Nucleus accumbens (tissue), 56 donors: Measurements from ENCODE around the gene CTNNBL1.

Source experiments
- DNase-seq, 56 donors: peaks; one replicate each; lab custom pipeline; 2025; lab: John Stamatoyannopoulos, UW

The CTNNBL1 gene

DNA sequence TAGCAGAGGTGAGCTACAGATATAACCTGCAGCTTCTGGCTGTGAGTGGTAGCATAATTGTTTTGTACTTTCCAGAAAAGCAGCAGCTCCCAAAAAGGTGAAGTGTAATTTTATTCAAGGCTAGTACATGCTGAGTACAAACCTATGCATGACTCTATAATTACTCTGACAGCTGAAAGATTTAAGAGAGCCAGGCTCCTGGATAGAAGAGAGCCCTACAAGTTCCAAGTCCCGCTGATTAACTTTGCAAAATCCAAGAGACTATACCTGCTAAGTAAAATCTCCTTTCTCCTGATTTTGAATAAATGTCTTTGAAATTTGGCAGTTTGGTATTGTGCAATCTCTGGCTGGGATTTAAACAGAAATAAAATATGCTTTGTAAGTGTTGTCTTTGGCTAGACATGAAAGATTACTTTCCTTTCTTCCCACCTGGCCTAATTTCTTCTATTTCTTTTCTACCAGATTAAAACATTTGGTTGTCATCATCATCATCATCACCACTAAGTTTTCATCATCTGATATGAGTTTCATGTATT is 79.5 kb downstream of the CTNNBL1 start:
- no peak for DNase-seq

DNA sequence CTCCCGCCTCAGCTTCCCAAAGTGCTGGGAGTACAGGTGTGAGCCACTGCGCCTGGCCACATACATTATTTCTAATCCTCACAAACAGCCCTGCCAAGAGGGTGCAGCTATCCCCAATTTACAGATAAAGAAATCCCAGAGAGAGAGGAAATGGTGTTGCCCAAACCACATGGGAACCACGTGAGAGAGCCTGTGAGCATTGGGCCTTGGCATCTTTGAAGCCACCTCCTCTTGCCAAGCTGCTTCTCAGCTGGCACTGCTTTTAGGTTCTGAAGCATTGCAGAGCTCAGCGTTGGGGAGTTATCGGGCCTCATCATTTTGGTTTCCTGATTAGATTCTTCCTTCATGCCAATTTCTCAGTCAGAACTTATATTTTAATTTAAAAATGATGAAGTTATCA is 80.3 kb downstream of the CTNNBL1 start:
- no peak for DNase-seq

DNA sequence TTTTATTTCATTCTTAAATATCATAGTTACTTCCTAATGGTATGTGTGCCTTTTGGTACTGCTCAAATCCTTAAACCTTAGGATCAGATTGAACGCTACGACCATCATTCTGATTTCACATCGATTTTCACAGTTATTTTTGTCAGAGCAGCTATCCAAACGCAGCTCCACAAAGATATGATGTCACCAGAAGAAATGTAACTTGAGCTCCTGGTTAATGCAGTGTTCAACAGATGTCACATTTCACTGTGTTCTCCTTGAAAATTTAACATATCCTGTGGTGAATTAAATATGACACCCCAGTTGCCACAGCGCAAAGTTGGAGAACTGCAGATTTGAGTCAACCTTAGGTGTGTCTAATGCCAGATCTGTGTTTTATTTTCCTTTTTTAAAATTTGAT is 81.4 kb downstream of the CTNNBL1 start:
- no peak for DNase-seq

DNA sequence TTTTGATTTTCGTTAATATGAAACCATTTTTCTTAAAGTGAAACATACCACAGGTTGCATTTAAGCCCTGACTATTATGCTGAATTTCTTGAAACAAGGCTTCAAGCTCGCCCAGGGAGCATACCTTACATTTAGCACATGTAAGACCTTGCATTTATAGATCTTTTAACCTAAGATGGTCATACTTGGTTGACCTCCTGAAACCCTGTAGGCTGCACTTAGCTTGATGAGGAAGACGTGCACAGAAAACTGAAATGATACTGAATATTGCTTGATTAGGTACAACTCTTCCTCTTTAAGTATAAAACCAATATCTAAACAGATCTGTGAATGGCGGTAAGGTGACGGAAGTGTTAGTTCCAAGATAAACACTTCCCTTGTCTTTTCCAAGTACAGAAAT is 82.2 kb downstream of the CTNNBL1 start:
- no peak for DNase-seq

DNA sequence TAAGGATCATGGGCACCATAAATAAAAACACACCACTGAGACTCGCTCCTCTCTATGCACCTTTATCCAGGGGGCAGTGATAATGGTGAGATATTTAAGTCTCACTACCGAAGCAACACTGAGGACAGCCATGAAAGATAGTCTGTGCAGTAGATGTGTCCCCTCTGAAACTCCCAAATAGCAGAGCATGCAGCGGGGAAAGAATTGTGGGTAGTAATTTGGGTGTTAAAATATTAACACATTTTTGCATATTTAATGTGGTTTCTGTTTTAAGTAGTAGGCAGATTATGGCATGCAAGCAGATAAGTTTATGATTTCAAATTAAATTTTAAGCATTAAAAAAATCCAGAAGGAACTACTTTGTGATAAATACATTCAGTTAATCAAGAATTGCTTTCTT is 82.7 kb downstream of the CTNNBL1 start:
- no peak for DNase-seq

DNA sequence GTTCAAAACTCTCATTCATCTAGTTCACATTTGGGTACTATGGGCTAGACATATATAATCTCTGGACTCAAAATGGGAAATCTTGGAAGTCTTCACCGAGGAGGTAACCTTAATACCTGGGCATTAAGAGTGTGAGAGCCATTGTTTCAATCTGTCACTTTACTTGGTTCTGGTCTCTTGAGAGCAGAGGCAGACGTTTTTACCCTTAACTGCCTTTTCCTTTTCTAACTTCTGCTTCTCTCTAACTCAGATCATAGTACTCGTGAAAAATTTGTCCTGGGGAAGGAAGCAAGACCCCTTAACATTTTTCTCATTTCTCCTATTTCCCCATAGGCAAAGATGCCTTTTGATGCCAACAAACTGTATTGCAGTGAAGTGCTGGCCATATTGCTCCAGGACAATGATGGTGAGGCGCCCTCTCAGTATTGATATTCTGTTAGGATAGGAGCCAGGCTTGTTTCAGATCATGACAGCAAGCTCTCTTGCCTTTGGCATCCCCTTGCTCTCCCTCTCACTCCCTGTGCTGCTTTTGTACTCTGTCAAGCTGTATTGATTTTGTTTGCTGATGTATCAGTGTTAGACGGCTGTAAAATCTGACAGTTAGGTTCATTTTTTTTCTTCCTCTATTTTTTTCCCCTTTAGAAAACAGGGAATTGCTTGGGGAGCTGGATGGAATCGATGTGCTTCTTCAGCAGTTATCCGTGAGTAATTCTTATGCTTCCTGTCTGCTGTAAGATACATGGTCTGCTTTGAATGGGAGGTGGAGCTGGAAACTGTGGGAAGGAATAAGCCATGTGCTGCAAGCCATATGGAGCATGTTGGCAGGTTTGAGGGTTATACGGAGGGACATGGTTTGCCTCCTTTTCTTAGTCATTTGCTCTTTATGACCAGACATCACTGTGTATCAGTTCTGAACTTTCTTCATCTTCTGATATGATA is 83.5 kb downstream of the CTNNBL1 start:
- DNase-seq = no peak

DNA sequence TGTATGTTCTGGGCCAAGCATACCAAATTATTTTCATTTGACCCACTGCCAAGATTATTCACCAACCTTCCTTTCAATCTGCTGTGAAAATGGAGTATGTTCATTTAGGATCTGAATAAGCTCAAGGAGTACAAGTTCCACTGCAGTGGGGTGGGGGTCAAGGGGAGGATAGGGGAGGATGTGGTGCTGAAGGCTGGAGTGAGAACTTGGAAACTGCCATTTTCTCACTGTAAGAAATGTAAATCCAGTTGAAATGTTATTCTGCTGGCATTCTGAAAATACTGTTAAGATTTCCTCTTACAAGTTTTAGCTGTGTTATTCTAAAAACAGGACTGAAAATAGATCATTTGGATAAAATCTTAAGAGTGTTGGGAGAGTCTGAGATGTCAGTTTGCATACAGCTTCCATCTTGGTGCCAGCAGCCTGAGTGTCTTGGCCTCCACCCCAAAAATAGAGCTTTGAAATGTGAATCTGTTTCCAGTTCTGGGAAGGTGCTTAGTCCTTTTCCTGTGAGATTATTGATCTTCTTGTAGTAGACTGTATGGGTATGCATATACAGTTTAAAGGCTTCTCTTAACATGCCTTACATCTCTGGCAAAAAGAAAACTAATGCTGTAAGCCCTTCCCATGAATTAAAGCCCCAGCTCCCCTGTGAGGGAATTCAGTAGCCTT is 84.3 kb downstream of the CTNNBL1 start:
- DNase-seq = no peak

DNA sequence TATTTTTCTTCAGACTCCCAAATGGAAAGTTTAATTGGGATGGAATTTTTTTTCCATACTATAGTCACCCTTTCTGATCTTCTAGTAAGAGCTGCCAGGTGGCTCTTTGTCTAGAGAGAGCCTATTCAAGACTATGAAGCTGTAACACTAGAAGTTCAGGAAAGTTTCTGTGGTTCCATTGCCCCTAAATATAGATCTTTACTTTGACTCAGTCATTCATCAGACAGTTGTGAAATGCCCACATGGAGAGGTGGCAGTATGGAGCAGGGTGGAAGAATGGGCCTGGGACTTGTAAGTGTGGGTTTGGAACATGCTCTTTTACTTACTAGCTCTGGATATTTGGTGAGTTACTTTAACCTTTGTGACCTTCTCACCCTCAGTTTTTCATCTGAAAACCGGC is 87.8 kb downstream of the CTNNBL1 start:
- no peak for DNase-seq

DNA sequence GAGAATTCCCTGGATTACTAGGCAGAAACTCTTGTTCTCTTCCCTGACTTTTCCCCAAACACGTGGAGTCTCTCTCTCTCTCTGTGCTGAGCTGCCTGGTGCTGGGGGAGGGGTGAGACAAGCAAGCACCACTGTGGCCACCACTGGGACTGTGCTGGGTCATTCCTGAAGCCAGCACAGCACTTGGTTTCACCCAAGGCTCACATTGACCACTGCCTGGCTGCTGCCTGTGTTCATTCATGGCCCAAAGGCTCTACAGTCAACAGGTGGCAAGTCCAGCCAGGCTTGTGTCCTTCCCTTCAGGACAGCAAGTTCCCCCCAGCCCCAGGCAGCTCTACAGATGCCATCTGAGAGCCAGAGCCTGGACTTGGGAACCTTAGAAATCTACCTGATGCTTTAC is 92.2 kb downstream of the CTNNBL1 start:
- DNase-seq = no peak

DNA sequence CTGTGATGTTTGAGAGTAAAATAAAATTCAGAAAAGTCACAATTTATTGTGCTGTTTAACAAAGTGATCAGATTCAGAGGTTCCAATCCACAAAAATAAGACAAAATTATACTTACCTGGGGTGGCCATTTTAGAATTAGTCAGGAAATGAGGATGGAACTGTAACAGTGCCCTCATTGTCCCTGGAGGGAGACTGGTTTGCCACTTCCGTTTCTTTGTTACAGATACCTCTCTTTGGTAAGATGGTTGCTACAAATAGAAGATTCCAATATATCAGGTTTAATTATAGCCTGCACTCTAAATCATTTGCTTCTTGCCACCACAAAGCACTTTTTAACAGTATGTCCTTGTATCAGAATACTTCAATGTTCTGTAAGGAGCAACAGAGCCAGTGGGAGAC is 95.6 kb downstream of the CTNNBL1 start:
- DNase-seq = no peak

DNA sequence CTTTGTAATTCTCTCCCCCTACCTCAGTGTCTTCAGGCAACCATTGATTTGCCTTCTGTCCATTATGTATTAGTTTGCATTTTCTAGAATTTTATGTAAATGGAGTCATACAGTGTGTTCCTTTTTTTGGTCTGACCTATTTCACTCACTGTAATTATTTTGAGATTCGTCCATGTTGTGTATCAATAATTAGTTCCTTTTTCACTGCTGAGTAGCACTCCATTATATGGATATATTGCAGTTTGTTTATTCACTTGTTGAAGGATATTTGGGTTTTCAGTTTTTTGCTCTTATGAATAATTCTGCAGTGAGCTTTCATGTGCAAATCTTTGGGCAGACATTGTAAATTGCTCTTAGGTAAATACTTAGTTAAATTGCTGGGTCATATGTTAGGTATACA is 97.1 kb downstream of the CTNNBL1 start:
- DNase-seq = no peak

DNA sequence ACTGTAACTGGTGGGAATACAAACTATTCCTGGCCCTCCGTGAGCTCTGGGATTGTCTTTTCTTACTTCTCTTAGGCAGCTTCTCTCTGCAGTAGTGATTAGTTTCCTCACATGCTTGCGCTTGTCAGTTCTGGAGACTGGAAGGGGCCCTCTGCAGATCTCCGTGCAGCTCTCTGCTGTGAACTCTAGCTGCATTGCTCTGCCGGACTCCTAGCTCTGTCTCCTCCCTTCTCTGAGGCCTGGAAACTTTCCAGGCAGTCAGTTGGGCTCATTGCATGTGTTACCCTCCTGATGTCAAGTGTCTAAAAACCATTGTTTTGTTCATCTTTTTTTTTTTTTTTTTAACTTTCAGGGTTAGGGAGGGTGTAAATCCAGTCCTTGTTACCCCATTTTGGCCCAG is 102.3 kb downstream of the CTNNBL1 start:
- DNase-seq = peak in 2 of 56 donors; percentile 5 to 15

DNA sequence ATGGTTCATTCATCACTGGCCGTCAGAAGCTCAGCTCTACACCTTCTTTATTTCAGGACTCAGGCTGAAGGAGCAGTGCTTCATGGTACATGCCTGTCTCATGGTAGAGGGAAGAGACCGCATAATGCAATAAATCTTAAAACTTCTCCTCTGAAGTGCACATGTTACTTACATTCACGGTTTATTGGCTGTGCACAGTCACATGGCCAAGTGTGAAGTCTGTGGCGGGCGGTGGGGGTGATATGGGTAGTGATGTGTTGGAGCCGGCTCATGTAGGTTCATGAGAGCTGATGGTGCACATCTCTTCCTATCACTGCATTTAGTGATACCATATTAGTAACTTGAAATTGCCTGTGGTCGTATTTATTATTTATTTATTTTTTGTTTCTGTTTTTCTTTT is 102.9 kb downstream of the CTNNBL1 start:
- no peak for DNase-seq

DNA sequence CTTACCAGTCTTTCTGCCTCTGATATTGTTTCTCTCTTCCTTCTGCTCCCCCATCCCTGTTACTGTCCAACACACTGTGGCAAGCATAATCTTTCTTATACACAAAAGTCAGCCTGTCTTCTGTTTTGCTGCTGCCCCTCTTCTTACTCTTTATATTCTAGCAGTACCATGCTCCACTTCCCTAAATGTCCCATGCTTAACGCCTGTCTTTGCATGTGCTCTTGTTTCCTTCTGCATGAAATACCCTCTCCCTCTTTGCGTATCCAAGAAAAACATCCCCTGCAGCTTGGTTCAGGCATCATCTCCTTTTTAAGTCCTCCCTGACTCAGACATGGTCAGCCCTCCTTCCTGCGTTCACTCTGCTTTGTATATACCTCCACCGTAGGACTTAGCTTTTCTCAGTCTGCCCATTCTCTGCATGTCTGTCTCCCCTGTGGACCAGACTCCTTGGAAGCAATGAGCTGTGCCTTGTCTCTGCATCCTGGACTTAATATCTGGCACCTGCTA is 103.9 kb downstream of the CTNNBL1 start:
- no peak for DNase-seq

DNA sequence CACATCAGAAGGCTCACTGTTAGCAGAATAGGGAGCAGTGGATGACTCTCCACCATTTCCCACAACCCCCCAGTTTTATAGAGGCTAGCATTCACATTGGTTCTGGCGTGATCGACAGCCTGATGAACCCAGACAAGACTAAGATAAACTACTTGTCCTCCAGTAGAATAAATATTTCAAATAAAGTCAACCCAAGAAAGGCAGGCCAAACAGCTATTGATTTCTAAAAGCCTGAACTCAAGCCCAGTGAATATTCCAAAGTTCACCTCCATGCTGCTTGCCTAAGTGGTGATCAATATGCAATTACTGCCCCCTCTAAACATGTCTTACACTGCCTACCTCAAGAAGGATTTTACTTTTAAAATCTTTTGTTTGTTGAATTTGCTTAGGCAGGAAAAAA is 104.5 kb downstream of the CTNNBL1 start:
- no peak for DNase-seq

DNA sequence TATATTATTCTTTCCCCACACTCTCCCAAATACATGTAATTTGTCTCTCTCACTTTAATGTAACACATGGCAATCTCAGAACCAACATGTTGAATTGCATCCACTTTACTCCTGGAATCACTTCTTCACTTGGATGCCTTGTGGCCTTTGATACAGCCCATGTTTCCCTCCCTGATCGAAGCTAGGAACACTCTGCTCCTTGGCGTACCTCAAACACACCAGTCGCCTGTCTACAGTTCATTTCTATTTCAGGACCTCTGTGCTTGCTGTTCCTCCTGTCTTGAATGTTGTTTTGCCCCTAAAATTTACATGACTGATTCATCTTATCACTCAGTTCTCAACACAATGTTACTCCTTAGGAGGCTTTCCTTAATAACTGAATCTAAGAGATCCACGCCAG is 106.8 kb downstream of the CTNNBL1 start:
- no peak for DNase-seq

DNA sequence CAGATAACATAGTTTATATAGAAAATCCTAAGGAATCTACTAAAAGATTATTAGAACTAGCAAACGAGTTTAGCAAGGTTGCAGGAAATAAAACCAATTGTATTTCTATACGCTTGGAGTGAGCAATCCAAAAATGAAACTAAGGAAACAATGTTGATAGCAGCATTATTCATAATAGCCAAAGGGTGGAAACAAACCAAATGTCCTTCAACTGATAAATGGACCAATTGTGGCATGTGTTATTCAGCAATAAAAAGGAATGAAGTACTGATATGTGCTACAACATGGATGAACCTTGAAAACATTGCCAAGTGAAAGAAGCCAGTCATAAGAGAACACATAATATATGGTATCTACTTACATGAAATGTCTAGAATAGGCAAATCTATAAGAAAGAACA is 108.1 kb downstream of the CTNNBL1 start:
- no peak for DNase-seq

DNA sequence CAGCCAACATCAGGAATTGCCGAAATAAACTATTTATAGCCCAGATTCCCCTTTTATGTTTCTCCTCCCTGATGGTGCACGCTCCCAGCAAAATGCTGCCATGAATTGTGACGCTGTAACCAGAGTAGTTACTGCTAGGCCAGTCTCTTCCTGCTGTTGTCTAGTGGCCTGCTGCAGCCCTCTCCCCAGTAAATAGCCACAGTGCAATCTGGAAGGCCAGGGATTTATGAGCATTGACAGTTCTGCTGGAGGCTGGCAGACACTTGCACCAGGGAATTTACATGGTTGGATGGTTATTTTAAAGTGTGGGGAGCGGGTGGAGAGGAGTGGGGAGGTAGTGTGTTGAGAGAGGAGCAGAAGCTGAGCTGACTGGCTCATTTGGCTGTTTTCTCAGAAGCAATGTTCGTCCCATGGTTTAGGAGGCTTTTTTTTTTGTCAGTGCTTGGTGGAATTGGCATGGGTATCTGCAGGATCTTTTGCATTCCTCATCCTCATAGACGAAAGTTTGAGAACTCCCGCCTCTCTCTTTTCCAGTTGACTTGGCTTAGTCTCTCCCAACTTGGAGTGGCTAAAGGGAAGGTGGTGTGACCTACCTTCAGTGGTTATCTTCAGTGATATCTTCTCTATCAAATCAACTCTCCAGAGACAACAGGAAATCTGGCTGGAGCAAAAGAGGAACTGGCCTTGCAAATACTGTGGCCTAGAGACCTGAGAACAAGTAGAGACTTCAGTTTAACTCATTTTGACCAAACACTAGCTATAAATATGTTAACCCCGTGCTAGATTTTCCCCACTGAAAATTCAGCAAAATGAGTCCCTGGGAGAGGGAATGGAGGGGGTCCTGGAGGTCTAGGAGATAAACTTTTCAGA is 109.8 kb downstream of the CTNNBL1 start:
- DNase-seq = peak in 2 of 56 donors; percentile 8 to 14

DNA sequence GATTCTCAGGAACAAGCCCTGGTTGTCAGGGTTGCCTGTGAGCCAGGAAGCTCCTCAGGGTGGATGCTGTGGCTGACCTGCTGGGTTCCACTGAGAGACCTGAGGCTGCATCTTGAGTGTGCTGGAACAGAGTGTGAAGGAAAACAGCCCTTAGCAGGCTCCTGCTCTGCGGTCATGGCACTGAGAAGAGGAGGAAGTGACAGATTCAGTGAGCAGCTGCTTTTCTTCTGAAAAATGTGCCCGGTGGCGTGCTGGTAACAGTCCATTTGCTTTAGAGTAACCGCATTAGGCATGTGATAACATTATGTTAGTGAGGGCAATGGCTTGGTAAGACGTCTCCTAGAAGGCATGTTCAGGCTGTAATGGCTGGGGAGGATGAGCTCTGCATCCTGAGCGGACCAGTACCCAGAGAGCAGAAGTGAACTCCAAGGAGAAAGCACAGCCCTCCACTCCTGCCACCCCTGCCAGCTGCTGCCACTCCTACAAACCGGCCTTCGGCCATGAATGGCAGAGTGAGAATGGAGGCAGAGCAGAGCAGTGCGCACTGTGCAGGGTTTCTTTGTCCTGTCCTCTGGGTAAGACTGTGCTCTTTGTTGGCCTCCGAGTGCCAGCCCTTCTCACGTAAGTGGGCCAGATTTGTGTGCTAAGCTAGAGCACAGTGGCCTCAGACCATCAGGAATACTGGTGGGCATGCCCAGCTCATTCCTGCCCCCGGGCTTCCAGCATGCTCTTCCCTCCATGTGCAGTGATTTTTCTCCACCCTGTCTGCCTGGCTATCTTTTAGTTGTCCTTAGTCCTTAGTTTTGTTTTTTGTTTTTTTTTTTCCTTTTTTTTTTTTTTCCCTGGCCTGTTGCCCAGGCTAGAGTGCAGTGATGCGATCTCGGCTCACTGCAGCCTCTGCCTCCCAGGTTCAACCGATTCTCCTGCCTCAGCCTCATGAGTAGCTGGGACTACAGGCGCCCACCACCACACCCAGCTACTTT is 111.0 kb downstream of the CTNNBL1 start:
- peak in 44 of 56 donors; percentile 11 to 68 (median 38) for DNase-seq
